Testis (tissue), 2 donors: ENCODE results near the gene SLC6A8.

Source experiments
- POLR2A ChIP-seq: fragments of 450-650 bp; IDR thresholded peaks from one replicate; pipeline ENCODE4 v1.6.1; 2017; ENCODE audit warnings: antibody characterized with exemption, mild to moderate bottlenecking, moderate library complexity
- TF ChIP-seq, protein P1 (sequence below), 3 experiments: fragments of 450-650 bp in 2 of 3; fragments of 200-600 bp in 1 of 3; sonication (generic) in 1 of 3; IDR thresholded peaks; one replicate each; pipeline ENCODE4 v1.5.1; 2016 to 2019; ENCODE audit warnings: antibody characterized with exemption in 3 of 3, mild to moderate bottlenecking in 2 of 3, moderate library complexity in 1 of 3

DNA sequence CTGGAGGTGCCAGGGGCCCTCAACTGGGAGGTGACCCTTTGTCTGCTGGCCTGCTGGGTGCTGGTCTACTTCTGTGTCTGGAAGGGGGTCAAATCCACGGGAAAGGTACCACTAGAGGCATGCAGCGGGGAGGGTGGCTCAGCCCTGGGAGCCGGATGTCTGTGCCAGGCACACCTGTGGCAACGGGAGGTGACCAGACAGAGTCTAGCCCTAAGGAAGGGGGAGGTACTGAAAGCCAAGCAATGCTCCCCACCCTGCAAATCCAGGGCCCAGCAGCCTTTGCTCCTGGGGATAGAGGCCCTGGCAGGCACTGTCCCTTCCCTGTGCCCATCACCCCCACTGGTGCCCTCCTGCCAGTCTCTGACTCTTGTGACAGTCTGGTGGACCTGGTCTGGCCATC, 4.3 kb downstream of the SLC6A8 start:
- TF ChIP-seq POLR2A = no peak
- TF ChIP-seq, protein P1, sequence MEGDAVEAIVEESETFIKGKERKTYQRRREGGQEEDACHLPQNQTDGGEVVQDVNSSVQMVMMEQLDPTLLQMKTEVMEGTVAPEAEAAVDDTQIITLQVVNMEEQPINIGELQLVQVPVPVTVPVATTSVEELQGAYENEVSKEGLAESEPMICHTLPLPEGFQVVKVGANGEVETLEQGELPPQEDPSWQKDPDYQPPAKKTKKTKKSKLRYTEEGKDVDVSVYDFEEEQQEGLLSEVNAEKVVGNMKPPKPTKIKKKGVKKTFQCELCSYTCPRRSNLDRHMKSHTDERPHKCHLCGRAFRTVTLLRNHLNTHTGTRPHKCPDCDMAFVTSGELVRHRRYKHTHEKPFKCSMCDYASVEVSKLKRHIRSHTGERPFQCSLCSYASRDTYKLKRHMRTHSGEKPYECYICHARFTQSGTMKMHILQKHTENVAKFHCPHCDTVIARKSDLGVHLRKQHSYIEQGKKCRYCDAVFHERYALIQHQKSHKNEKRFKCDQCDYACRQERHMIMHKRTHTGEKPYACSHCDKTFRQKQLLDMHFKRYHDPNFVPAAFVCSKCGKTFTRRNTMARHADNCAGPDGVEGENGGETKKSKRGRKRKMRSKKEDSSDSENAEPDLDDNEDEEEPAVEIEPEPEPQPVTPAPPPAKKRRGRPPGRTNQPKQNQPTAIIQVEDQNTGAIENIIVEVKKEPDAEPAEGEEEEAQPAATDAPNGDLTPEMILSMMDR (IDR thresholded peaks at IDR 0.05) = no peak
